H54 (cell line): ENCODE measurements around the gene NPEPL1.
"Not testable (repeated sequence)": the region's sequence is repeated elsewhere in the genome, so short reads cannot be mapped to it uniquely, and the experiment has no call there.

ENCODE experiments used
- DNase-seq: peaks from one replicate; pipeline ENCODE4 v3.0.0; 2011; ENCODE audit warnings: low spot score, mixed read lengths; ENCODE audit not compliant: insufficient read length
- FAIRE-seq: peaks from 3 replicates; lab custom pipeline; 2011; peaks lifted over from hg19 to GRCh38; lab: Jason Lieb, UNC
- POLR2A ChIP-seq: IDR thresholded peaks from 2 replicates; pipeline ENCODE4 v1.6.1; 2011; ENCODE audit warnings: low read depth, mild to moderate bottlenecking, low read length

Gene NPEPL1

DNA sequence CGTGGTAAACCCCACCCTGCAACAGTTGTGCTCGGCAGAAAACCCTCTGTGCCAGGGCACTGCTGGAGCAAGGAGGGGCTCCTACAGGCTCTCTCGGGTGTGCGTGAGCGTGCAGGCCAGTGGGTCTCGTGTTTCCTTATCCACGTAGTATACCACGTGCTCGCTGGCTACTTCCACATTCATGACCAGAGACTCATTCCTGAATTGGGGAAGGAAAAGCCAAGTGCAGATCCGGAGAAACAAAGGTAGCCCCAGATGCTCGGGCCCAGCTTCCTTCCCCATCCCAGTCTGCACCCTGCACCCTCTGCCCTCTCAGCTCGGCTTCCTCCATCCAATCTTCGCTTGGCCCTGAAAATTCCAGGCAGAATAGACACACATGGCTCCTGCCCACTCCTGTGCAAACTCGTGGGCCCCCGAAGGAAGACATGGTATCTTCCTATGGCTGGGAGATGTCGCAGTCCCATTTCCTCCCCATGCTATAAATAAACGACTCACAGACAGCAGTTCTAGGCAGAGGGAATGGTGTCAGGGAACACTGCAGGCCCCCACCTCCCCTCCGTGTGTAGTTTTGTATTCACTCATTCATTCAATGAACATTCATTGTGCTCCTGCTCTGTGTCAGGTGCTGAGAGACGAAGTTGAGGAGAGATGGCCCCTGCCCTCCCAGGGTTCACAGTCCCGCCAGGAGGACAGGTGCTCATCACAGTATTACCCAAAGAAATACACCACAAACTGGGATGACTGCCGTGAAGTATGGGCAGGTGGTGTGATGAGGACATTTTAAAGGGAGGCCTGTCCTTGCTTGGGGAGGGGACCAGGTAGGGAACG is 29.6 kb downstream of the NPEPL1 start:
- FAIRE-seq (no peak), DNase-seq (no peak)
- TF ChIP-seq POLR2A = no peak

DNA sequence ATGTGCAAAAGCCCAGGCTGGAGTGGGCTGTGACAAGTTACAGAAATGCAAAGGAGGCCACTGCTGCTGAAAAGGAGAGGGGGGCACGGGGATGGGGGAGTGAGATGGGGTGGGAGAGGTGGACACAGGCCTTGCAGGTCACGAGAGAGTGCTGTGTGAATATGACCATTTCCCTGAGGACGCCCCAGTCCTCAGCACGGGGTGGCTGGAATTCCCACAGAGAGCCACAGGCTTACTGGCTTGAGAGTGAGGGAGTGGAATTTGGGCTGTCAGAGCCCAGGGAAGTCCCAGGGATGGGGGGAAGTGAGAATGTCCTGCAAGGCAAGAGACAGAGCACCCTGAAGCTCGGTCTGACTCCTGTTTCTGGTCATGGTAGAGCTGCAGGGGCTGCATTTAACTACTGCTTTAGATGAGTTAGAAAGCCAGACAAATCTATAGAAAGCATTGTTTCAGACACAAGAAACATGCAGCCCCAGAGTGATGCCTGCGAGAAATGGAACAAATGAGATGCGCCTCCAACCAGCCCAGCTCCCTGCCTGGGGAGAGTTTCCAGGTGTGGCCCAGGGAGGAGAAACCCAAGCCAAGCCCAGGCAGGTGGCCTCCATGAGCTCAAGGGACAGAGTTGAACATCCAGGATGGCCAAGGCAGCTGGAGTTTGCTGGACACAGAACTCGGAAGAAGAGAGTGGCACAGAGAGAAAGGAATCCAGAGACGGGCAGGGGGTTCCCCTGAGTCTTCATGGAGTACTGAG is 30.5 kb downstream of the NPEPL1 start:
- DNase-seq = no peak
- no peak for TF ChIP-seq POLR2A
- FAIRE-seq = no peak

DNA sequence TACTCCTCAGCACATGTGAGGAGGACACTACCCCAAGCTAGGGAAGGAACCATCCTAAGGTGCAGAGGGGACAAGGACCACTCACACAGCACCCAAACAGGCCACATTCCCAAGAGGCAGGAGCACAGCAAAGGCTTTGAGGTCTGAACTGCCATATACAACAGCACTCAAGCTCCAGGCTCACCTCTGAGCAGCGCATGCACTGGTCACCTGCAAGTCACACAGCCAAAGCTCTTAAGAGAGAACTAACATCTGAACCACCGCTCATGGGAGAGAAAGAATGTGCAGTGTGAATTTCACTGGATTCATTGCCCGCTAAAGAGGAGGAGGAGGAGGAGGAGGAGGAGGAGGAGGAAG is 31.0 kb downstream of the NPEPL1 start:
- FAIRE-seq = no peak
- TF ChIP-seq POLR2A = no peak
- DNase-seq = no peak

DNA sequence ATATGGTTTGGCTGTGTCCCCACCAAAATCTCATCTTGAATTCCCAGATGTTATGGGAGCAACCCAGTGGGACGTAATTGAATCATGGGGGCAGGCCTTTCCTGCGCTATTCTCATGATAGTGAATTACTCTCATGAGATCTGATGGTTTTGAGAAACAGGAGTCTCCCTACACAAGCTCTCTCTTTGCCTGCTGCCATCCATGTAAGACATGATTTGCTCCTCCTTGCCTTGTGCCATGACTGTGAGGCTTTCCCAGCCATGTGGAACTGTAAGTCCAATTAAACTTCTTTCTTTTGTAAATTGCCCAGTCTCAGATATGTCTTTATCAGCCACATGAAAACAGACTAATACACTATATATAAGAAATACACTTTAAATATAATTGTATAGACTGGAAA is 33.6 kb downstream of the NPEPL1 start:
- DNase-seq, FAIRE-seq: not testable (repeated sequence)

DNA sequence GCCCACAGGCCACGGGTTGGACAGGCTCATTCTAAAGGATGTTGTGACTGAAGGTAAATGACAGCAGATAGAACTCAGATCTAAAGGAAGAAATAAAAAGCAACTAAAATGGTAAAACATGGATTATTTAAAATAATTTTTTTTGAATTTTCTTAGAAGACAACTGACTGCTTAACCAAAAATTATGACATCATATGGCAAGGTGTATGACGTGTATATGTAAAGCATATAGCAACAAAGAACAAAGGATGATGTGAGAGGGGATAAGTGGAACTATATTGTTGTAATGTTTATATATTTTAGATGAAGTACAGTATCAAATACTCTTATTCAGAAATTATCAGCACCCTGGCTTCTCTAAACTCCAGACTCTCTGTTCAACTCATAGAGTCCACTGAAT is 38.6 kb downstream of the NPEPL1 start:
- no peak for FAIRE-seq
- DNase-seq = no peak
- TF ChIP-seq POLR2A = no peak

DNA sequence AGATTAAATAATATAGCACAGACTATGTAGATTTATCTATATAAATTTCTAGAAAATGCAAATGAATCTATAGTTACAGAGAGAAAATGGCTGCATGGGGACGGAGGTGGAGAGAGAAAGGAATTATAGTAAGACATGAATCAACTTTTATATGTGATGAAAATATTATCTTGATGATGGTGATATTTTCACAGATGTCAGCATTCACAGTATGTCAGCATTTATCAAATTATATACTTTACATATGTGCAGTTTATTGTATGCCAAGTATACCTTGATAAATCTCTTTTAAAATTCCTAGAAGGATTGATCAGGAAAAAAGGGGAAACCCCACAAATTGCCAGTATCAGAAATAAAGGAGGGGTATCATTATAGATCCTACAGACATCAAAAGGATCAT is 44.6 kb downstream of the NPEPL1 start:
- TF ChIP-seq POLR2A = no peak
- FAIRE-seq (no peak), DNase-seq (no peak)

DNA sequence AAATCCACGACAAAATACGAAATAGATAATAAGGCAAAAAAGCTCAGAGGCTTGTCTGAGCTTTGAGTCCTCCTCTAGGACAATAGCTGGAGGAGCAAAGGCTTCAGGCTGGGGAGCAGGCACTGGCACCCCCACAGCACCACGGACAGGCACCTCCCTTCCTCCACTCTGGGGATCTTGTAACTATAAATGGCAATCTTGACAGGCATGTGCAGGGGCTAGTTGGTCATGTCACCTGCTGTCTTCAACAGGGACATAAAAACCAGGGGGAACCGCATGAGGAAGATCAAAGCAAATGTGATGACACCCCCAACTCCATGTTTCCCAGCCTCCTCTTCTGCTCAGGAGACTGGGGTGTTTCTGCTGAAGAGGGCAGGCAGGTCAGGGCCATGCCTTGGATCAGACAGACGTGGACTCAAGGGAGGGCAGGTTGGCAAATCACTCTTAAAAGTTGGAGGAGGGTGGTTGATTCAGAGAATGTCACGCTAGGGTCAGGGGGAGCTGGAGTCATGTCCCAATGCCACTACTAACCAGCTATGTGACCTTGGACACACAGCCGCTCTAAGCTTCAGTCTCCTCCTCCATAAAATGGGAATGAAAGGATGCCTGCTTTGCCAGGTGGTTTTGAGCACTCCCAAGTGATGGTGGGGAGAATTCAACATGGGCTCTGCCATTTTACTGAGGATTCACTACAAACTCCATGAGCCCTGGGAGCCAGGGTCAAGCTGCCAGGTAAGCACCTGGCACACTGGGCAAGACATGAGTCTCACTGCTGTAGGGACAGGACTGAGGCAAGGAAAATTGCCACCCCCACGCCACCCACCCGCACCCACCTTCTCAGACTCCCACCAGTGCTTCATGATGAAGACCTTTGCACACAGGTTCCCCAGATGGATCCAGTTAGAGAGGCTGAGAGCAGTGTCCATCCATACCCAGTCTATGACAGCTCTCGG is 48.0 kb downstream of the NPEPL1 start:
- FAIRE-seq = no peak

DNA sequence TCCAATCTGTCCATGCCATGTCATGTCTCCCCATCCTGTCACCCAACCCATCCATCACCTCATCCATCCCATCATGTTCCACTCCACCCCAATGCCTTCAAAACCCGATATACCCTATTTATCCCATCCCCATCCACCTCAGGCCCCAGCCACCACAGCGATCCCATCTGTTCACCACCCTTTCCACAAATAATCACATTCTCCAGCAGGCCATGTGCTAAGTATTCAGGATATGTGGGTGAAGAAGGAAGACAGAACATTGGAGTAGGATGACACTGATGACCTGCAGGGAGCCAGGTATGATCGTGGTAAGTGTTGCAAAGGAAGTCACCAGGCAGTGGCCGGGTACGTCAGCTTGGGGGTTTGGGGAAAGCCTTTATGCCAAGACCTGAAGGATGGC is 48.8 kb downstream of the NPEPL1 start:
- TF ChIP-seq POLR2A = no peak
- FAIRE-seq = no peak
- no peak for DNase-seq

More for the DNA sequence above, 48.0 kb downstream of the NPEPL1 start:
- no peak for DNase-seq
- no peak for TF ChIP-seq POLR2A

DNA sequence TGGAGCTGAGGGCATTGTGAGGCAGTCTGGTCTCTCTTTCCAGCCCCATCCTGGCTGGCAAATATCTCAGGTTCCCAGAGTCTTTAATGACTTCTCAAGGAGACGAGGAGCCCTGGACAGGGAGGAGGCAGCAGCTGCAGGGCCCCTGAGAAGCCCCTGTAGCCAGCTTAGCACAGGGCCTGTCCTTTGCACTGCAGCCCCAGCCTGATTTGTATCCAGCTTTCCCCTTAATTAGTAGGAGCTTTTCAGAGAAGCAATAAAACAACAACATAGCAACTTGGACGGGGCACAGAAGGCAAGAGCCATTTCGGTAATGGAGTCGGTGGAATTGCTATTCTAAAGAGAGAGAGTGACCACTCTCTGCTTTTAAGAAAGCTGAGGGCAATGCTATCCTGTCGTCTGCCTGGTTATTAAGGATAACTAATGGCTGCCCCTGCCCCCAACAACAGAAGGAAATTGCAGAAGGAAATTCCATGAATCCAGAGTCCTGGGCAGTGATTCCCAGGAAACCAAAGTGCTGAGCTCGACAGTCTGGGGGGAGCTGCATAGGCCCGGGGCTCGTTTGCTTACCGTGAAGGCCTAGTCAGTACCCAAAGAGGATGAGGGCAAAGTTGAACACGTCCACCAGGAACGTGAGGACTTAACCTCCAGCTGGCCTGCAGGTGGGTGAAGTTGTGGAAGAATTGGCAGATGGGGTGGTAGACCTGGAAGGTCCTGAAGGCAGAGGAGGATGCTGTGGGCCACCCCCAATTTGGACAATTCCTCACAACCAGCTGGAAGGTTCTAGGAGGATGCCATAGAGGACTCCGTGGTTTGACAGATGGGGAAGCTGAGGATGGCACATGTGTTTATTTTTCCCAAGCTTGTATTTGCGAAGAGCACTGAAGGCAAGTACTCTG is 50.3 kb downstream of the NPEPL1 start:
- no peak for TF ChIP-seq POLR2A
- FAIRE-seq = no peak

DNA sequence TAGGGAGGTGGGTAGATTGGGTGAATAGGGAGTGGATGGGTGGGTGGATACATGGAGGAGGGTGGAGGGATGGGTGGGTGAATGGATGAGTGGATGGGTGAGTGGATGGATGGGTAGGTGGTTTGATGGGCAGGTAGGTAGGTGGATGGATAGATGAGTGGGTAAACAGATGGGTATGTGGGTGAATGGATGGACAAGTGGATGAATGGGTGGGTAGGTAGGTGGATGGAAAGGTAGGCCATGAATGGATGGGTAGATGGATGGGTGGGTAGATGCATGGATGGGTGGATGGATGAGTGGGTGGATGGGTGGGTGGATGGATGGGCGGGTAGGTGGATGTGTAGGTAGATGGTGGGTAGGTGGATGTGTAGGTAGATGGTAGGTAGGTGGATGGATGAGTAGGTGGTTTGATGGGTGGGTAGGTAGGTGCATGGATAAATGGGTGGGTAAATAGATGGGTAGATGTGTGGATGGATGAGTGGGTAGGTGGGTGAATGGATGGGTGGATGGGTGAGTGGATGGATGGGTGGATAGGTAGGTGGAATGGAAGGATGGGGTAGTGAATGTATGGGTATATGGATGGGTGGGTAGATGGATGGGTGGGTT is 51.4 kb downstream of the NPEPL1 start:
- FAIRE-seq = no peak
- TF ChIP-seq POLR2A = no peak
- DNase-seq = no peak

More for the DNA sequence above, 50.3 kb downstream of the NPEPL1 start:
- DNase-seq = no peak

DNA sequence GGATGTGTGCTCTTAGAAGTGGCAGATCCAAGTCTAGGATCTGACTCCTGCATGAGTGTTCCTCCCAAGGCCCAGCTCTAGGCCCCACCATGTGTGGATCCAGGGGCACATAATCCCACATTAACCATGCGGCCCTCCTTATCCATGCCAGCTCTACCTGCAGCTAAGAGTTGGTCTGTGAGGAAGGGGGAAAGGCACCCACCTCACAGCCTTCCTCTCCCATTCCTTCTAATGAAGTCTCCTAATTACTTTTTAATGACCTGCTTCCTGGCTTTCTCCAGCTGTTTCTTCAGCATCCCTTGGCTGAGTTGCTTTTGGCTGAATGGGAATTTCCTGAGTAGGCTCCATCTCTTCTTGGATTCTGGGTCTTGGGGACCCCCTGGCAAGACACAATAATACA is 52.2 kb downstream of the NPEPL1 start:
- FAIRE-seq (no peak), DNase-seq (no peak)
- no peak for TF ChIP-seq POLR2A

DNA sequence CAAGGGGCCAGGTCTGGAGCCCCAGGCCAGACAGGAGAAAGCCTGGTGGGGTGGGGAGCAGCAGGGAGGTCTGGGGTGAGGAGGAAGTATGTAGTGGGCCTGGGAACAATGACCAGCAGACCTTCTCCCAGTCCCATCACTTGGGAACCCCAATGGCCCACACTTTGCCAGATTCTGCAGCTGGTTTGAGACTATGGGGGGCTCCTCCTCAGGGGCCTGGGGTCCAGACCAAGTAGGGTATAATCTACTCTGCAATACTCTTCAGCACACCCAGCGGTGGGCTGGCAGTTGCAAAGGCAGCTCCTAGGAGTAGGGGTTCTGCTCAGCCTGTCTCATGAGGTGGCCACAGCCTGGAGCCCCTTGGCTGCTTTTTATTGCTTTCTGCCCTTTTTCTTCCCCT is 52.8 kb downstream of the NPEPL1 start:
- FAIRE-seq (no peak), DNase-seq (no peak)
- TF ChIP-seq POLR2A = no peak
